ENCODE results near the gene RECK.

DNA sequence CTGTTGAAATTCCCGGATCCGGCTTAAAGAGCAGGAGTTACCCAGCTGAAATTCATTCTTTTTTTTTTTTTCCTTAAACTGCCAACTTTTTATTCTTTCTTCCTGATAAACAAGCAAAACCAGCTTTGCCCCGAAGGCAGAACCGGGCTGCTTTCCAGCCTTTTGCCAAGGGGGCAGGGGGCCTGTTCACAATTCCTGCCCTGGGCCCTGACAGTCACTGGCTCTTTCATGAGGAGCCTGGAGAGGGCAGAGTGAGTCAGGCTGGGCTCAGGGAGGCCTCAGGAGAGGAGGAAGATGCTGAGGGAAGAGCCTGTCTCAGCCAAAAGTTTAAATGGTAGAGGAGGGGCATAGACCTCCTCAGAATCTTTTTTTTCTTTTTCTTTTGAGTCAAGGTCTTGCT lies 104.6 kb downstream of the RECK start:
- TF ChIP-seq, protein P1, sequence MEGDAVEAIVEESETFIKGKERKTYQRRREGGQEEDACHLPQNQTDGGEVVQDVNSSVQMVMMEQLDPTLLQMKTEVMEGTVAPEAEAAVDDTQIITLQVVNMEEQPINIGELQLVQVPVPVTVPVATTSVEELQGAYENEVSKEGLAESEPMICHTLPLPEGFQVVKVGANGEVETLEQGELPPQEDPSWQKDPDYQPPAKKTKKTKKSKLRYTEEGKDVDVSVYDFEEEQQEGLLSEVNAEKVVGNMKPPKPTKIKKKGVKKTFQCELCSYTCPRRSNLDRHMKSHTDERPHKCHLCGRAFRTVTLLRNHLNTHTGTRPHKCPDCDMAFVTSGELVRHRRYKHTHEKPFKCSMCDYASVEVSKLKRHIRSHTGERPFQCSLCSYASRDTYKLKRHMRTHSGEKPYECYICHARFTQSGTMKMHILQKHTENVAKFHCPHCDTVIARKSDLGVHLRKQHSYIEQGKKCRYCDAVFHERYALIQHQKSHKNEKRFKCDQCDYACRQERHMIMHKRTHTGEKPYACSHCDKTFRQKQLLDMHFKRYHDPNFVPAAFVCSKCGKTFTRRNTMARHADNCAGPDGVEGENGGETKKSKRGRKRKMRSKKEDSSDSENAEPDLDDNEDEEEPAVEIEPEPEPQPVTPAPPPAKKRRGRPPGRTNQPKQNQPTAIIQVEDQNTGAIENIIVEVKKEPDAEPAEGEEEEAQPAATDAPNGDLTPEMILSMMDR (IDR thresholded peaks at IDR 0.05; ENCODE audit: low read depth, low read length, poor library complexity, severe bottlenecking): no peak
- TF ChIP-seq EZH2phosphoT487 (IDR thresholded peaks at IDR 0.05; ENCODE audit: borderline replicate concordance, low read length): no peak

Data from DOHH2 (cell line).